Measurements from ENCODE around the gene RELT. TPM values are rescaled to one million over a fixed set of nuclear protein-coding genes. Genes with fewer than 3 reads are reported as not detected.
A peak's percentile ranks its signal among the peaks of the same experiment; 100 is the strongest.

Gene RELT
- total and polyA plus RNA-seq, 8 donors: 1.2 to 18.7 (median 1.9) TPM; not detected in 2

GRCh38 chr11:73334384-73335203, 41.6 kb upstream of the RELT start:
- Histone ChIP-seq H3K4me3 (no peak overlapping the region), H3K27me3 (no peaks in the 10 kb centered on the region), H3K9me3 (no peaks in the 10 kb centered on the region), H3K27ac (peak overlapping the region; percentile 31 to 80 (median 70)), H3K4me1 (peaks cover 37 to 87% (median 63%) of the 10 kb centered on the region in 4 donors), H3K36me3 (peaks cover 0 to 9% (median 0%) of the 10 kb centered on the region in 4 donors)
- peak; percentile 65 to 89 for DNase-seq
- intact Hi-C loops (cut with DNase I; ENCODE audit: low total_unique reads): loop anchor here (5.0 kb wide), 1 partner anchor 32 kb away; no protein-coding TSS in a partner anchor
- 35 to 45% (median 38%) methylated on average over 6 of the region's 6 CpGs for WGBS, 5 donors
- TF ChIP-seq CTCF (IDR thresholded peaks at IDR 0.05): no peak
- TF ChIP-seq POLR2AphosphoS5 (IDR thresholded peaks at IDR 0.05): peak in 1 of 3 donors; percentile 61

- intact Hi-C loops (cut with DNase I; ENCODE audit: low total_unique reads): loop anchor here (5.0 kb wide), 1 partner anchor 33 kb away; no protein-coding TSS in a partner anchor
- 7 to 18% (median 14%) methylated on average over 3 to 4 of the region's 4 CpGs for WGBS, 5 donors
Measured at GRCh38 chr11:73335204-73335923, 40.8 kb upstream of the RELT start.

GRCh38 chr11:73337846-73338245, 38.4 kb upstream of the RELT start:
- Histone ChIP-seq H3K27me3 (no peaks in the 10 kb centered on the region), H3K36me3 (peaks cover 0 to 9% (median 0%) of the 10 kb centered on the region in 4 donors), H3K27ac (peak overlapping the region in 3 of 5 donors; percentile 14 to 65 (median 17)), H3K4me3 (no peak overlapping the region), H3K9me3 (no peaks in the 10 kb centered on the region), H3K4me1 (peaks cover 30 to 75% (median 53%) of the 10 kb centered on the region in 4 donors)
- no peak for DNase-seq
- intact Hi-C loops (cut with DNase I; ENCODE audit: low total_unique reads): loop anchor here (5.0 kb wide), 1 partner anchor 36 kb away; no protein-coding TSS in a partner anchor
- TF ChIP-seq POLR2A (IDR thresholded peaks at IDR 0.05) (no peak), CTCF (IDR thresholded peaks at IDR 0.05) (no peak), POLR2AphosphoS5 (IDR thresholded peaks at IDR 0.05) (no peak), EP300 (IDR thresholded peaks at IDR 0.05) (no peak)
- WGBS, 5 donors: 81 to 92% (median 91%) methylated on average over 2 of the region's 2 CpGs; no CpG with 5 or more reads in 1 of the 5 donors

More at GRCh38 chr11:73335204-73335923, 40.8 kb upstream of the RELT start:
- Histone ChIP-seq H3K4me1 (peaks cover 37 to 86% (median 62%) of the 10 kb centered on the region in 4 donors), H3K27me3 (no peaks in the 10 kb centered on the region), H3K36me3 (peaks cover 0 to 9% (median 0%) of the 10 kb centered on the region in 4 donors), H3K9me3 (no peaks in the 10 kb centered on the region), H3K27ac (peak overlapping the region in 4 of 5 donors; percentile 42 to 80 (median 72)), H3K4me3 (no peak overlapping the region)
- TF ChIP-seq POLR2AphosphoS5 (IDR thresholded peaks at IDR 0.05) (peak in 1 of 3 donors; percentile 70), CTCF (IDR thresholded peaks at IDR 0.05) (peak in 6 of 7 experiments; percentile 24 to 99 (median 96)), POLR2A (IDR thresholded peaks at IDR 0.05) (no peak), EP300 (IDR thresholded peaks at IDR 0.05) (no peak)
- peak; percentile 87 to 94 for DNase-seq

- intact Hi-C loops (cut with DNase I; ENCODE audit: low total_unique reads): loop anchor here (5.0 kb wide), 1 partner anchor 36 kb away; no protein-coding TSS in a partner anchor
- no peak for DNase-seq
- no peak for TF ChIP-seq POLR2AphosphoS5 (IDR thresholded peaks at IDR 0.05)
- TF ChIP-seq POLR2A (IDR thresholded peaks at IDR 0.05): no peak
- no peak for TF ChIP-seq CTCF (IDR thresholded peaks at IDR 0.05)
- TF ChIP-seq EP300 (IDR thresholded peaks at IDR 0.05): no peak
- H3K27me3 ChIP-seq: no peaks in the 10 kb centered on the region
- H3K4me3 ChIP-seq: no peak overlapping the region
- H3K27ac ChIP-seq: peak overlapping the region in 2 of 5 donors; percentile 14 to 65
- H3K36me3 ChIP-seq: peaks cover 0 to 9% (median 0%) of the 10 kb centered on the region in 4 donors
- WGBS, 5 donors: 73 to 93% (median 81%) methylated on average over 3 to 4 of the region's 4 CpGs
- no peaks in the 10 kb centered on the region for H3K9me3 ChIP-seq
- H3K4me1 ChIP-seq: peaks cover 34 to 75% (median 55%) of the 10 kb centered on the region in 4 donors
Measured at GRCh38 chr11:73338279-73338678, 37.9 kb upstream of the RELT start.
